ENCODE data around the gene IQSEC3.
"Not testable (repeated sequence)": the region's sequence is repeated elsewhere in the genome, so short reads cannot be mapped to it uniquely, and the experiment has no call there.

Gene IQSEC3

GRCh38 chr12:214003-214741, 147.6 kb downstream of the IQSEC3 start, which contains the start of gene SLC6A12:
Gene SLC6A12, minus strand, starts transcription at chr12:214157. Its CDS starts 4,171 bp downstream, at chr12:209986.
- TF ChIP-seq CTCF (IDR thresholded peaks at IDR 0.05; ENCODE audit: insufficient read depth, low read depth, low read length, missing control alignments): no peak

GRCh38 chr12:215116-215515, 148.5 kb downstream of the IQSEC3 start:
- TF ChIP-seq CTCF (IDR thresholded peaks at IDR 0.05; ENCODE audit: insufficient read depth, low read depth, low read length, missing control alignments): no peak
- no peak for DNase-seq (ENCODE audit: low read depth)
- no peak overlapping the region for H3K4me3 ChIP-seq (ENCODE audit: low read depth, low read length)

More at GRCh38 chr12:214003-214741, 147.6 kb downstream of the IQSEC3 start, which contains the start of gene SLC6A12:
- DNase-seq (ENCODE audit: low read depth): no peak
- H3K4me3 ChIP-seq (ENCODE audit: low read depth, low read length): no peak within 1 kb of the TSS

GRCh38 chr12:217029-217428, 150.5 kb downstream of the IQSEC3 start:
- not testable (repeated sequence) for H3K4me3 ChIP-seq (ENCODE audit: low read depth, low read length); DNase-seq (ENCODE audit: low read depth)

GRCh38 chr12:218221-218620, 151.7 kb downstream of the IQSEC3 start:
- H3K4me3 ChIP-seq (ENCODE audit: low read depth, low read length): no peak overlapping the region
- no peak for TF ChIP-seq CTCF (IDR thresholded peaks at IDR 0.05; ENCODE audit: insufficient read depth, low read depth, low read length, missing control alignments)
- no peak for DNase-seq (ENCODE audit: low read depth)

- TF ChIP-seq CTCF (IDR thresholded peaks at IDR 0.05; ENCODE audit: insufficient read depth, low read depth, low read length, missing control alignments): no peak
- H3K4me3 ChIP-seq (ENCODE audit: low read depth, low read length): no peak overlapping the region
- no peak for DNase-seq (ENCODE audit: low read depth)
Measured at GRCh38 chr12:218728-219590, 152.4 kb downstream of the IQSEC3 start.

- TF ChIP-seq CTCF (IDR thresholded peaks at IDR 0.05; ENCODE audit: insufficient read depth, low read depth, low read length, missing control alignments): peak; percentile 82
- H3K4me3 ChIP-seq (ENCODE audit: low read depth, low read length): no peak overlapping the region
- DNase-seq (ENCODE audit: low read depth): peak; percentile 81
Measured at GRCh38 chr12:219891-220352, 153.4 kb downstream of the IQSEC3 start.

- no peak for DNase-seq (ENCODE audit: low read depth)
- no peak overlapping the region for H3K4me3 ChIP-seq (ENCODE audit: low read depth, low read length)
- no peak for TF ChIP-seq CTCF (IDR thresholded peaks at IDR 0.05; ENCODE audit: insufficient read depth, low read depth, low read length, missing control alignments)
Measured at GRCh38 chr12:220491-220890, 153.9 kb downstream of the IQSEC3 start.

Data from GM12865 (cell line).